Measurements from ENCODE around the gene PGM5.

- TF ChIP-seq CTCF (IDR thresholded peaks at IDR 0.05 in 4 of 5, conservative IDR thresholded peaks at IDR 0.05 in 1 of 5) (no peak), POLR2A (IDR thresholded peaks at IDR 0.05) (no peak)
These were observed 102.5 kb downstream of the PGM5 start for GRCh38 chr9:68458918-68459317.

Data from gastrocnemius medialis (tissue), 4 donors.